HEK293T (cell line): Measurements from ENCODE around the gene UCMA.

Experiments
- ARNT ChIP-seq: fragments of 450-650 bp; IDR thresholded peaks from 2 replicates; pipeline ENCODE4 v1.6.1; 2017; ENCODE audit warnings: mild to moderate bottlenecking
- BHLHE40 ChIP-seq: fragments of 450-650 bp; IDR thresholded peaks from 2 replicates; pipeline ENCODE4 v1.6.1; 2016; ENCODE audit warnings: mild to moderate bottlenecking, moderate library complexity, borderline replicate concordance
- CTBP1 ChIP-seq: fragments of 450-650 bp; IDR thresholded peaks from 2 replicates; pipeline ENCODE4 v1.6.1; 2016; ENCODE audit warnings: borderline replicate concordance
- ELF4 ChIP-seq: fragments of 450-650 bp; IDR thresholded peaks from 2 replicates; pipeline ENCODE4 v1.6.1; 2017; ENCODE audit warnings: antibody characterized with exemption
- FOXA1 ChIP-seq: fragments of 450-650 bp; IDR thresholded peaks from 2 replicates; pipeline ENCODE4 v1.6.1; 2016; ENCODE audit warnings: mild to moderate bottlenecking
- HDGF ChIP-seq: fragments of 450-650 bp; IDR thresholded peaks from 2 replicates; pipeline ENCODE4 v1.6.1; 2017; ENCODE audit warnings: antibody characterized with exemption, borderline replicate concordance
- SP1 ChIP-seq: fragments of 450-650 bp; IDR thresholded peaks from 2 replicates; pipeline ENCODE4 v1.6.1; 2017
- TARDBP ChIP-seq: fragments of 450-650 bp; IDR thresholded peaks from 2 replicates; pipeline ENCODE4 v1.6.1; 2016
- ZNF384 ChIP-seq: fragments of 450-650 bp; IDR thresholded peaks from 2 replicates; pipeline ENCODE4 v1.6.1; 2016

DNA sequence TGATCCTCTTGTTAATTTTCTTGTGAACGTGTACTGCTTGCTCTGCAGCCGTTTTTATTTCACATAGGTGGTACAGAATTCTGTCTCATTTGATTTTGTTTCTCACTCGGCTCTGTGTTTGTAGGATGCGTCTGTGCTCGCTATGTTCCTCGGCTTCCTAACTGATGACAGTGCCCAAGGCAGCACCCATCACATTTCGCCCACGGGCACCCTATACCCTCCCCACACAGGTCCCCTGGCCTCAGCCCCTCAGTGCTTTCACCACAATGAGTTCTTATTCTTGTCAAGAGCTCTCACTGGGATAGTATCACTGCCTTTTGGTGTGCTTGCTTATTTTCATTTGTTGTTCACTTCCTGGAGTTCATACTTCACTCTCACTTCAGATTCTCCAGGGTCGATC, 28.1 kb downstream of the UCMA start:
- TF ChIP-seq FOXA1 (no peak), HDGF (no peak), BHLHE40 (no peak), SP1 (no peak), TARDBP (no peak), ELF4 (no peak), ARNT (no peak), CTBP1 (no peak), ZNF384 (no peak)
